Measurements from ENCODE around the gene EML4. TPM values are rescaled to one million over a fixed set of nuclear protein-coding genes. Genes with fewer than 3 reads are reported as not detected.
"Not testable (repeated sequence)": the region's sequence is repeated elsewhere in the genome, so short reads cannot be mapped to it uniquely, and the experiment has no call there.

EML4 gene
- total RNA-seq, 1 donor from 2014 or later: 59.5 TPM

DNA sequence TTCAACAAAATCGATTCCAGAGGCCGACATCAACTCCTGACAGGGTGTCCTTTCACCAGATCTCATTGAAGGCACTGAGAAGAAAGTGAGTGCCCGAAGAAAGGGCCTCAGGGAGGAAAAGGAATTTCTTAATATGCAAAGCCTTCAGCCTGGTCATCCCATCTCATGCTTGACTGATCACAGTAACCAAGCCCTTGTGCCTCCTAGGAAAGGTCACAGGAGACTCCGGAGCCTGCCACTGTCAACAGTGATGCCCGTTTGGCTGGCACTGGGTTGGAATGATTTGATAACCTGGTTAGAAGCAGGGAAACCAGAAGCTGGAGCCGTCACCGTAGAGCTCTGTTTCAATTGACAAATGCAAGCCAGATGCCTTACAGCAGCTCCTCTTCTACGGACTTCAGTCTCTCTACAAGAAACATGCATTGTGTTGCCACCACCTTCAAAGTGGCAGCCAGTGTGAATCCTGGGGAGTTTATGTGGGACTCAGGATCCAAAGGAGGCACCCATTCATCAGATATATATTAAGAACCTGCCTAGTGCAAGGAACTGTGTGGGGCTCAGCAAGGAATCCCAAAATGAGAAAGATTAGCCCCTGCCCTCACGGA lies 167.3 kb downstream of the EML4 start:
- no peak for ATAC-seq
- no peak for DNase-seq (ENCODE audit: low spot score)

GRCh38 chr2:42337356-42337820 lies 168.2 kb downstream of the EML4 start:
- intact Hi-C loops (cut with DNase I): loop anchor here (5.0 kb wide), 1 partner anchor 240 kb away; no protein-coding TSS in a partner anchor
- ATAC-seq: no peak
- no peak for DNase-seq (ENCODE audit: low spot score)

More for the DNA sequence above, 167.3 kb downstream of the EML4 start:
- intact Hi-C loops (cut with DNase I): loop anchor here (5.0 kb wide), 1 partner anchor 239 kb away; no protein-coding TSS in a partner anchor

DNA sequence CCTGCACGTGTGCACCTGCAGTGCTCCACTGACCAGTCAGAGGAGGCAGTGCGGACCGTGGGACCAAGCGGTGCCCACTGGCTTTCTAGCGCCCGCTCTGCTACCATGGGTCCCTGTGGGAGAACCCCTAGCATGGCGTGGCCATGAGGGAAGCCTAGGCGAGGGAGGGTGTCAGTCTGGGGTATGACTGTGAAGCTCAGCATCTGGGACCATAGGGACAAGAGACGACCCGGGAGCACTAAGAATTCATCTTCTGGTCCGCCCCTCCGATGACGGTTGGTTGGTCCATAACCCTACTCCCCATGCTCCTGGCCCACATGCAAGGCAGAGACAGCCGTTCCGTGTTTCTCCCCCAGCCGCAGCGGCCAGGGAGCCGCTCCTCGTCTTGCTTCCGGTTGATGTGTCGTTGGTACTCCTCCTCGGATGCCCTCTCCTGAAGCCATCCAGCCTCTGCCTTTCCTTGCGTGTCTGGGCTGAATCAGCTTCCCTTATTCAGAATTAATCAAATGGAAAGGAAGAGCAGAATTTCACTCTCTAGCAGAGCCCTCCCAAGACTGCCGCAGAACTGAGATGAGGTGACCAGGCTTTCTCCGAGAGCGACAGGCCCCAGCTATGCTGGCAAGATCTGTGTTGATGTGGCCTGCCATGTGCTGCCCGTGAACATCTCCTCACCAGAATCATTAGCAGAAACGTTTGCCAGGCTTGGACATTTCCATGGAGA lies 168.9 kb downstream of the EML4 start:
- intact Hi-C loops (cut with DNase I): loop anchor here (5.0 kb wide), 1 partner anchor 241 kb away; no protein-coding TSS in a partner anchor
- no peak for ATAC-seq
- no peak for DNase-seq (ENCODE audit: low spot score)

- intact Hi-C loops (cut with DNase I): loop anchor here (5.0 kb wide), 1 partner anchor 241 kb away; no protein-coding TSS in a partner anchor
- ATAC-seq: no peak
- no peak for DNase-seq (ENCODE audit: low spot score)
These were observed 169.5 kb downstream of the EML4 start for GRCh38 chr2:42338567-42339190.

GRCh38 chr2:42339191-42339912 lies 170.2 kb downstream of the EML4 start:
- intact Hi-C loops (cut with DNase I): loop anchor here (5.0 kb wide), 1 partner anchor 242 kb away; no protein-coding TSS in a partner anchor
- DNase-seq (ENCODE audit: low spot score) (no peak), ATAC-seq (no peak)

- intact Hi-C loops (cut with DNase I): no loop called here
- ATAC-seq (no peak), DNase-seq (ENCODE audit: low spot score) (no peak)
These were observed 171.1 kb downstream of the EML4 start for GRCh38 chr2:42340045-42340937.

DNA sequence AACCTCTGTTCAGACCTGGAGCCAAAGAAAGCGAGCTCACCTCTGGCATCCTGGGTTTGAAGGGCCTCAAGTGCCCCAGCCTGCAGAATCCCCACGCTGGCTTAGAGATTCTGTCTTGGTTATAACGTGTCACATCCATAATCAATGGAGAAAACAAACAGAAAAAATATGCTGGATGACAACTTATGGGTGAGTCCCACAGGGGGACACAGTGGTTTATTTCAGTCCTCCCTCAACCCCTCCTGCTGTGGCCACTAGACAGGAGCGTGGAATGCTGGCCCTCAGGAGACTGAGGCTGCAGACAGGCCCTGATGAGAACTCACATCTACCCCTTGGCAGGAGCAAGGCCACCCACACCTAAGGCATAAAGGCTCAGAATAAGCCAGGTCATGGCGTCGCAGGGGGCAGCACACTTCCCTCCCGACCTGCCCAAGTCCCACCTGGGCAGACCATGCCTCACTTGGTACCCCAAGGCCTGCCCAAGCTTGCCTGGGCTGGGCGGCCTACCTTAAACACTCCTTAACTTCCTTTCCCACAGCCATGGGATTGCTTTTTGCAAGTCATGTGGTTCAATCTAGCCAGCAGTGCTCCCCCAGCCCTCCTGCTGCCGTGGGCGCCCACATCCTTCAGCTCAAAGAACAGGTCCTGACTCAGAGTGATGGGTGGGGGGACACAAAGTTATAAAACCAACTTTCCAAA lies 171.9 kb downstream of the EML4 start:
- intact Hi-C loops (cut with DNase I): no loop called here
- no peak for DNase-seq (ENCODE audit: low spot score)
- no peak for ATAC-seq

DNA sequence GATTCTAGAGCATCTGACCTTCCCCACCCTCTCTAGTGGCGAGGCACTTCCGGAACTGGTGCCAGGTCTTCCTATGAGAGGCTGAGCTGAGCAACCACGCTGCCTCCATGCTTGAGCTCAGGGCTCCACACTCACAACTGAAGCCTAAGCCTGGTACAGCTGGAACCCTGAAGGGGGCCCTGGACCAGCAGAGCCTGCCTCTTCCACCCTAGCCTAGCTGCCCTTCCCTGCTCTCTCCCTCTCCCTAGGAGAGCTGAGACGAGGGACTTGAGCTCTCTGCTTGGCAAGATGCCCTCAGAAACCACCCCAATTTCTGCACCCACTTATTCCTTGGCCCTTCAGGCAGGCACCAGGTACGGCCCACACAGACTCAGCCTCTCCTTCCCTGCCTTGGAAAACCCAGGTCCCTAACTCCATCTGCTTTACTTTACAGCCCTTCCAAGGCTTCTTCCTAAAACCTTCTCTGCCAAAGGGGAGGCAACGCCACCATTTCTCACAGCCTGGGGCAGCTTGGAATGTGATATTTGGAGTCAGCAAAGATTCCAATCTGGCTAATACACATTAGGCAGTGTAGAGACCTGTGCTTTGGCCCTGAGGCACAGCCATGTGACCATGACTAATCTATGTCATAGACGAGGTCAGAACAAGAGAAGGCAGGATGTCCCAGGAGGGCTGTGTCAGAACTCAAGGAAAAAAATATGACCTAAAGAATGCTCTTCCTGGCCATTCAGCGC lies 173.1 kb downstream of the EML4 start:
- peak; percentile 88 for ATAC-seq
- no peak for DNase-seq (ENCODE audit: low spot score)
- intact Hi-C loops (cut with DNase I): no loop called here

DNA sequence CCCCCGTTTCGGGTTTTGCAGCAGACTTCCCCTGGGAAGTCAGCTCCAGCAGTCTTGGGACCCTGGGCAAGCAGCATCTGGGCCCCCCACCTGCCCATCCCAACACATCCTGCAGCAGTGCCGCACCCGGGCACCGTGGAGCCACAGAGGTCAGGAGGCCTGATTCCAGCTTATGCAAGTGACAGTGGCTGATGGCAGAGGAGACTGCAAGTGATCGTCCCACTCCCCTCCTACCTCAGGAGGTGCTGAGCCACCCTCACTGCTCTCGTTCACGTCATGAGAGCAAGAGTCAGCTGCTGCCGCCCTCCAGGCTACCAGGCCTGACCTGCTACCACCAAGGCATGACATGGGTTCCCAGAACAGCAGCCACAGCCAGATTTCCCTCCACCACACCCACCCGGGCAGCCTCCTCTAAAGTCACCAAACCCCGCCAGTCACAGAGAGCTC lies 173.7 kb downstream of the EML4 start:
- ATAC-seq (peak; percentile 38), DNase-seq (ENCODE audit: low spot score) (no peak)
- intact Hi-C loops (cut with DNase I): no loop called here

DNA sequence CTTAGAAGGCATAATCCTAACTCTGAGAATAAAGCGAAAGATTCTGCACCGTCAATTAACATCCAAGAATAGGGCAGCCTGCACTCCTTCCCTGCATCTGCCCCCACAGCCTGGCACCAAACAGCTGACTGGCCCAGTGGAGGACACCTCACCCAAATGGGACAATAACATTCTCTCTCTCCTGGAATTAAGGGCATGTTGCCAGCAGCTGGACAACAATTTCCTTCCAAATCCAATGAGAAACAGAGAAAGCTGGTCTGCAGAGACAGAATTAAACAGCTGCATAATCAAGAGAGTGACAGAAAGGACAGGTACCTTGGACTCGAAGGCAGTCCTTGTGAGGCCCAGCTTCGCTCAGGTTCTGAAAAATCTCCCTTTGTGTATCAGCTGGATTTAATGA lies 176.8 kb downstream of the EML4 start:
- intact Hi-C loops (cut with DNase I): no loop called here
- DNase-seq (ENCODE audit: low spot score) (no peak), ATAC-seq (no peak)

GRCh38 chr2:42346856-42347255 lies 177.7 kb downstream of the EML4 start:
- ATAC-seq; intact Hi-C loops (cut with DNase I); DNase-seq (ENCODE audit: low spot score): not testable (repeated sequence)

GRCh38 chr2:42347518-42347917 lies 178.4 kb downstream of the EML4 start:
- not testable (repeated sequence) for ATAC-seq

DNA sequence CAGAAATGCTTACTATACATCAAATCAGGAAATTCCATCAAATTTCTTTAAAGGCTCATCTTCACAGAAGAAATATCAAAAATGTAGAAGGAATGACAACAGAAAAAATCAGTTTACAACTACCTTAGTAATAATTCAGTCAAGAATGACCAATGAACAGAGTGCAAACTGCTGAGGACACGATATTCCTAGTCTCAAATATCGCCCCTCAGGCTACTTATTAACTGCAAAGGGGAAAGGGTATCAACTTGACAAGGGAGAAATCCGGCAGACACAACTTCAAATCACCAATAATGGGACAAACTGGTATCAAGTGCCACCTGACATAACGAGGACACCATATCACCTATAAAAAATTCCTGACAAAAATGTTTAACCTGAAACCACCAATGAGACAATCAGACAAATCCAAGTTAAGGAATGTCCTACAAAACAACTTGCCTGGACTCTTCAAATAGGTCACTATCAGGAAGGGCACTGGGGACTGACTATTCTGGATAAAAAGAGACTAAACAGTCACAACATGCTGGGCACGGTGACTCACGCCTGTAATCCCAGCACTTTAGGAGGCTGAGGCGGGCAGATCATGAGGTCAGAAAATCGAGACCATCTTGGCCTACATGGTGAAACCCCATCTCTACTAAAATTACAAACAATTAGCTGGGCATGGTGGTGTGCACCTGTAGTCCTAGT lies 179.1 kb downstream of the EML4 start:
- DNase-seq (ENCODE audit: low spot score): no peak

More at GRCh38 chr2:42347518-42347917, 178.4 kb downstream of the EML4 start:
- DNase-seq (ENCODE audit: low spot score); intact Hi-C loops (cut with DNase I): not testable (repeated sequence)

GRCh38 chr2:42350434-42351063 lies 181.4 kb downstream of the EML4 start:
- no peak for DNase-seq (ENCODE audit: low spot score)
- intact Hi-C loops (cut with DNase I): no loop called here
- ATAC-seq: no peak

More for the DNA sequence above, 179.1 kb downstream of the EML4 start:
- intact Hi-C loops (cut with DNase I): no loop called here
- ATAC-seq: no peak

DNA sequence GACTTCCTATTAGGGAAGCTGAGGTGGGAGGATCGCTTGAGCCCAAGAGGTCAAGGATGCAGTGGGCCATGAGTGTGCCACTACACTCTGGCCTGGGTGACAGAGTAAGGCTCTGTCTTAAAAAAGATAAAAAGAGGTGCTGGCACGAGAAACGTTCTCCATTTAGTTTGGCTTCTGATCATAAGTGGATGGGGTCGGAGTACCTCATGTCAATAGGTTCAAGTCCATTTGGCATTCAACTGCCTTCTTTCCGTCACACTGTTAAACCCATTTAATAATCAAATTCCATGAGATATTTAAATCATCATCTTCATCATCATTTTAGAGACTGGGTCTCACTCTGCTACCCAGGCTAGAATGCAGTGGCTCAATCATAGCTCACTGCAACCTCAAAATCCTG lies 182.7 kb downstream of the EML4 start:
- no peak for ATAC-seq
- DNase-seq (ENCODE audit: low spot score): no peak
- intact Hi-C loops (cut with DNase I): no loop called here
